Mucosa of descending colon (tissue), 3 donors: Measurements from ENCODE around the gene C12orf57. TPM values are rescaled to one million over a fixed set of nuclear protein-coding genes. Genes with fewer than 3 reads are reported as not detected.

Experiments
- ATAC-seq: fragments of 200-7000 bp; cut with Tn5 transposase; one replicate; pipeline ENCODE4 v1.9.1; 2020; ENCODE audit warnings: mild to moderate bottlenecking, moderate library complexity
- DNase-seq, 3 donors: peaks; one replicate each; pipeline ENCODE4 v3.0.0-alpha.2; 2020
- H3K36me3 ChIP-seq: fragments of 200-600 bp; one replicate; pipeline ENCODE4 v1.8.0; 2021; ENCODE audit warnings: low read depth, mild to moderate bottlenecking
- H3K4me1 ChIP-seq: fragments of 200-600 bp; one replicate; pipeline ENCODE4 v1.8.0; 2021; ENCODE audit warnings: low read depth, mild to moderate bottlenecking
- H3K4me3 ChIP-seq: fragments of 200-600 bp; one replicate; pipeline ENCODE4 v1.8.0; 2021; ENCODE audit warnings: mild to moderate bottlenecking
- H3K9me3 ChIP-seq: fragments of 200-600 bp; one replicate; pipeline ENCODE4 v1.8.0; 2021; ENCODE audit warnings: mild to moderate bottlenecking
- CTCF ChIP-seq: fragments of 200-600 bp; IDR thresholded peaks from one replicate; pipeline ENCODE4 v1.8.0; 2022; ENCODE audit warnings: antibody characterized with exemption, mild to moderate bottlenecking
- intact Hi-C, 2 donors: fragments of 100-400 bp; cut with DNase I in 1 of 2; cut with micrococcal nuclease in 1 of 2; formaldehyde crosslinking; loops; one replicate each; pipeline versions ENCODE4 v1.11.0 to v1.11.1; 2022; cut with DNase I, micrococcal nuclease
- total RNA-seq, 3 donors: library from RNA; stranded (reverse); fragmentation: NEBNext Ultra II Directional in 2 of 3; extraction: Animal tissue kit (Norgen Biotek cat#: 25700) in 2 of 3; gene quantifications; one replicate each; pipeline versions ENCODE4 v1.2.1 to v1.2.4, GENCODE V29; 2021 to 2023
- donor health status: DM: no; HTN: no; CAD: no; lungs with moderate emphysema.
- donor health status: DM: no; HTN: no; CAD: no.
- donor health status: DM: no; HTN: yes; CAD: no.

The C12orf57 gene
- total RNA-seq, 3 donors from 2014 or later, result 113 to 175 (median 130) TPM

- intact Hi-C loops, result loop anchor here in 1 of 2 donors (10.0 kb wide), 1 partner anchor 185 kb away; the partner anchor contains the start of gene C1R
- DNase-seq (no peak), ATAC-seq (no peak)
- Histone ChIP-seq H3K4me3 (no peak overlapping the region), H3K36me3 (no peaks in the 10 kb centered on the region), H3K4me1 (peaks cover 10% of the 10 kb centered on the region), H3K9me3 (no peaks in the 10 kb centered on the region)
- no peak for TF ChIP-seq CTCF
Observed at GRCh38 chr12:6909421-6910145, 34.2 kb upstream of the C12orf57 start.

GRCh38 chr12:6912164-6912935, 31.5 kb upstream of the C12orf57 start:
- Histone ChIP-seq H3K9me3 (no peaks in the 10 kb centered on the region), H3K4me3 (no peak overlapping the region), H3K4me1 (peaks cover 16% of the 10 kb centered on the region), H3K36me3 (no peaks in the 10 kb centered on the region)
- DNase-seq (peak in 1 of 3 donors; percentile 36), ATAC-seq (no peak)
- TF ChIP-seq CTCF, result no peak
- intact Hi-C loops, result loop anchor here in 1 of 2 donors (10.0 kb wide), 1 partner anchor 182 kb away; the partner anchor contains the start of gene C1R

GRCh38 chr12:6914246-6914946, 29.4 kb upstream of the C12orf57 start, which contains the start of gene ENO2:
ENO2 (plus strand) TSS chr12:6914580; CDS start chr12:6915833, 1,253 bp downstream.
- intact Hi-C loops, result loop anchor here in 1 of 2 donors (10.0 kb wide), 1 partner anchor 180 kb away; the partner anchor contains the start of gene C1R
- H3K9me3 ChIP-seq, result no peaks in the 10 kb centered on the region
- H3K4me1 ChIP-seq, result peaks cover 16% of the 10 kb centered on the region
- DNase-seq (peak; percentile 63 to 87 (median 78)), ATAC-seq (peak; percentile 89)
- H3K4me3 ChIP-seq, result peak within 1 kb of the TSS; percentile 19
- no peaks in the 10 kb centered on the region for H3K36me3 ChIP-seq
- no peak for TF ChIP-seq CTCF

GRCh38 chr12:6914947-6915788, 28.7 kb upstream of the C12orf57 start:
- peak; percentile 2 for ATAC-seq
- Histone ChIP-seq H3K4me3 (peak overlapping the region; percentile 19), H3K36me3 (no peaks in the 10 kb centered on the region), H3K9me3 (no peaks in the 10 kb centered on the region), H3K4me1 (peaks cover 16% of the 10 kb centered on the region)
- intact Hi-C loops, result loop anchor here in 1 of 2 donors (10.0 kb wide), 1 partner anchor 180 kb away; the partner anchor contains the start of gene C1R
- DNase-seq, result peak in 1 of 3 donors; percentile 56
- TF ChIP-seq CTCF, result no peak
